ENCODE measurements around the gene NRAS.

NRAS gene

DNA sequence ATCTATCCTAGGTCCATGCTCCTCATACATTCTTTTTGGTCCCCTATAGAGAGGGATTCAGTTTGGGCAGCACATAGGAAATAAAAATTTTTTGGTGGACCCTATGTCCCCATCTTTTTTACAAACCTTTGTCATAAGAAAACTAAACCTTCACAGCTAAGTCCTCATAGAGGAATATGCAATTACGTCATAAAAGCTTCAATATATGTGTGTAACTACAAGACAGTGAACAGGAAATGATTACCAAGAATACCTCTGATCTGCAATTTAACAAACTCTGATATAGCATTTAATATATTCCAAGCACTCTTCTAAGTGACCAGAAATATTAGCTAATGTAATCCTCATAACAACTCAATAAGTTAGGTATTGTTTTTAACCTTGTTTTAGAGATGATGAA, 40.5 kb downstream of the NRAS start:
- DNase-seq (ENCODE audit: low read depth), result no peak

DNA sequence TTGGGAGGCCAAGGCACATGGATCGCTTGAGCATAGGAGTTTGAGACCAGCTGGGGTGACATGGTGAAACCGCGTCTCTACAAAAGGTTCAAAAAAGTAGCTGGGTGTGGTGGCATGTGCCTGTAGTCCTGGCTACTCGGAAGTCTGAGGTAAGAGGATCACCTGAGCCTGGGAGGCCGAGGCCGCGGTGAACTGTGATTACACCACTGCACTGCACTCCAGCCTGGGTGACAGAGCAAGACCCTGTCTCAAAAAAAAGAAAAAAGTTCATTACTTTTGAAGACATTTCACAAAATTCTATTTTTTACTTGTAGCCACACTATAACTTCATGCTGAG, 44.7 kb downstream of the NRAS start:
- no peak for DNase-seq (ENCODE audit: low read depth)

DNA sequence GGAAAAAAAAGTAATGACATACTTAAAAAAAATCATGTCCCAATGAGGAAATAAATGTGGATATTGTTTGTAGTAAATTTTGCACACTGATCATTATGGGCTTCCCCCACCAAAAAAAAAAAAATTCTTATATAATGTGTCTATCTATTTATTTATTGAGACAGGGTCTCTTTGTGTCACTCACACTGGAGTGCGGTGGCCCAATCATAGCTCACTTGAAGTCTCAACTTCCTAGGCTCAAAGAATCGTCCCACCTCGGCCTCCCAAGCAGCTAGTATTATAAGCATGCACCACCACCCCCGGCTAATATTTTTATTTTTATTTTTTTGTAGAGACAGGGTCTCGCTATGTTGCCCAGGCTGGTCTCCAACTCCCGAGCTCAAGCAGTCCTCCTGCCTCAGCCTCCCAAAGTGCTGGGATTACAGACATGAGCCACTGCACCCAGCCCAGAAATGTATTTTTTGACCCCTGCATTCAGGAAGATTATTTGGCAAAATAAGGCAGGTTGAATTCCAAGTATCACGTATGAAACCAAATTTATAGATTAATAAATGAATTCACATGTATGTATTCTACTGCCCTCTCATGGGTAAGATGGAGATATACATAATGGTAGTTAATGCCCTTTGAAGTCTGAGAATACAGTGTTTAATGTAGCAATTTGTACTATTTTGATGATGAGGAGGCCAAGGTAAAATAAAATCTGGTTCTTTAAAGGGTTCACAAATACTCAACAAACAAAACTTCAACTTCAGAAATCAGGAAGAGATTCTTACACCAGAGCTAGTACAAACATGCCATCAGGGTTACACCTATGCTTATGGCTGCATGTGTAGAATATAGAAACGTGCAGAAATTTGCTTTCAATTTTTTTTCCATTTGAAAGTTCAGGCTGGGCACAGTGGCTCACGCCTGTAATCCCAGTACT, 45.3 kb downstream of the NRAS start:
- DNase-seq (ENCODE audit: low read depth), result no peak

DNA sequence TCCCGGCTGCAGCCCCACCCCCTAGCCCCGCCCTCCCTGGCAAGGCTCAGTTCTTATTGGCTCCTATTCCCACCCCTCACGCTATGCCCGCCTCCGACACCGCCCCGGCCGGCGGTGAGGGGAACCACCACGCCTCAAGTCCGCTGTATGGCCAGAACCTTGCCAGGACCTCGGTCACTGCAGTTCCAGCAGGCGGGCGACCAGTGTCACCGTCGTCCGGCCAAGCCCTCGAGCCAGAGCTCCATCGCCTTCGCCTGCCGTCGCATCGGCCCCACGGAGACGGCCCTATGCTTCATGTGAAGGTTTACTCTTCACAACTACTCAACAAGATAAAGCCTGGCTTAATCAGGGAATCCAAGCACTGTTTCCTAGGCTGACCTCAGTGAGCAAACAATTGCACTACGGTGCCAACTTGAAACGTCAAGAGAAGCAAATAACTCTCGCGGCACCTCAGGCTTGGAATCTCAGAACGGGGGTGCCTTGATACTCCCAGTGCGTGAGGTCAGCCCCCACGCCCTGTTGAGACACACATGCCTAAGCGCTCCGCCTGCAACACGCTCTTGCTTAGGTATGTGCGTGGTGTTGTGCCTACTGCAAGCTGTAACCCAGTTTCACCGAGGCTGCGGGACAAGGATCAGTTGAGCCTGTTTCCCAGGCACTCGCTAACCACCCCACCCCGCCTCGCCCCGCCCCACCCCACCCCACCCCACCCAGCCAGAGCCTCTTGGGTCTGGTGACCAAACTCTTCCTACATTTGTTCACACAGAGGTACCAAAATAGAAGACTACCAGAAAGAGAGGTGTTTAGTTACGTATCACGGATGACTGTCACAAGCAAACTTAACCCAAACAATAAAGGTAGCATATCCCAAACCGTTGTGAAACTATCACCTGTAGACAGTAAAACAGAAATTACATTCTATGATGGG, 46.2 kb downstream of the NRAS start:
- DNase-seq (ENCODE audit: low read depth), result peak; percentile 76

DNA sequence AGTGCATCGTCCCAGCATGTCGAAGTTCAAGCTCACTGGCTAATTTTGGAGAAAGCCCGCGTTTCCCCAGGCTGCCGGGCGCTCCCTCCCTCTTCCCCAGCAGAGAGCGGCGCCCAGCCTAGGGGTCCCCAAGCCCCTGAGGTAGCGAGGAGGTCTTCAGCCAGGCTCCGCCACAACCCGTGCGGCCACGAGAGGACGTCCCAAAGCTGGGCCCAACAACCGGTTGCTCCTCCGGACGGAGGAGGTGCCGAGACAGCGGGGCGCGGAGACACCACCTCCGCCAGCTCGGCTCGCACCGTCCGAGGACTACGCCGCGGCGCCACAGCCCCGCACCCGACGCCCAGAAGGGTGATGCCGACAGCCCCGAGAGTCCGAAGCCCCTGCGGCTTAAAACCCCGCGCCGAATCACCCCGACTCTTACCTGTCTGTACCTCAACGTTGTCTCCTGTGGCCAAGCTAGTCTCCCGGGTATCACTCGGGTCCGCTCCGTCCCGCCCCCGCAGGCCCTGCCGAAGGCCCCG, 46.9 kb downstream of the NRAS start, which contains the start of gene DENND2C:
TSS of gene DENND2C (minus strand) at position 488 of the 521 bp plus-strand sequence. CDS start 44,065 bp downstream, outside the sequence.
- DNase-seq (ENCODE audit: low read depth), result no peak

DNA sequence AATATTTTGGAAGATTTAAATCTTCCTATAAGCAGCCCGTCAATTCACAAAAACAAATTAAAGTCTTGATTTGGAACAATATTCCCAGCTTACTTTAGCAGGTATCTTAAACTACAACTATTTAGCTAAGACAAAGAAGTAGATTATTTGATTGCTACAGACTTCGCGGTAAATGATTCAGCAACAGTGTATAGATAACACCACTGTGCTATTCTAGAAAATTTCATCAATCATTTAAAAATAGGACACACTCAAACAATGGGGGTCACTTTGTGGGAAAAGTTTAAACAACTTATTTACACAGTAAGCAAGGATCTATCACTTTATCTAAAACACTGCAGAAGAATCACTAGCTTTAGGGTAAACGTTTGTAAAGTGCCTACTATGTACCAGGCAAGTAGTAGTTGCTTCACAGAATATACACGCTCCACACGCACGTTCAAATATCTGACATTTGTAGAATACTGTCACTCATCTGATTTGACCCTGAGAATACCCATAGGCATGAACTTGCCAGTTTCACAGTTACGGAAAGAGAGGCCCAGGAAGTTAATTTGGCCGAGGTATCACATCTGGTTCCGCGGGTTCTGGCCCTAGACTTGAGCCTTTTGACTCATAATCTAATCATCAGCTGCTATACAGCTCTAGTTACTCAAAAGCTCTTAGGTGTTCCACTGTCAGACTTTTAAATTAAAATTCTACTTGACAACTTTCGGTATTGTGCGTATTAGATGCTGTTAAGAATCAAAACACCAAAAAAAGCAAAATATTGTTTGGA, 47.6 kb downstream of the NRAS start:
- no peak for DNase-seq (ENCODE audit: low read depth)

DNA sequence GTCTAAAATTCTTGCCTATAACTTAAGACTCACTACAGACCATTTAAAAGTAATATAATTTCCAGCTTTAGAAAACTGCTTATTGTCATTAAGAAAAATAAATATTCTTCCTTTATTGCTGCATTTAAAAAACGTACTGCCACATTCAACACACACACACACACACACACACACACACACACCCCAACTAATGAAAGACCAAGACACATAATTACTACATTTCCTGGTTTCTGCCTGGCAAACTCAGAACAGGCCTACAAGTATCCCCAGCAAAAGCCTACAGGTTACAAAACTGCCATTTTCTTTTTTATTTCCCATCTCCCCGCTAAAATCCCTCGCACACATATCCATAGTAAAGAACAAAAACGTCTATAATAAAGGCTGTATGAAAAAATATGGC, 48.2 kb downstream of the NRAS start:
- no peak for DNase-seq (ENCODE audit: low read depth)

DNA sequence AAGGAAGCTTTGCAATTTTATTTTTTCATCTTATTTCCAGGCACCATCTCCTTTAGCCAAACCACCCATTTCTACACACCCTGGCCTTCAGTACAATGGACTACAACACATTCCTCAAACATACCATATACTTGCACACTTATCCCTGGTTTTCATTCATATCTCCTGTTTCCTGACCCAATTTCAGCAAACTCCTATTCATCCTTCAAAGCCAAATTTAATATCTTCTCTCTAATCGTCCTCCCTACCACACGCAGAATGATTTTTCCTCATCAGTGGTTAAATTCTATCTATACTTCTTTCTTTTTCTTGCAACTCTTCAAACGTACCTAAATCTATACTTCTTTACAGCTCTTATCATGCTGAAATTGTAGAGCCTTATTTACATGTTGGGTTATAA, 49.6 kb downstream of the NRAS start:
- DNase-seq (ENCODE audit: low read depth), result no peak

DNA sequence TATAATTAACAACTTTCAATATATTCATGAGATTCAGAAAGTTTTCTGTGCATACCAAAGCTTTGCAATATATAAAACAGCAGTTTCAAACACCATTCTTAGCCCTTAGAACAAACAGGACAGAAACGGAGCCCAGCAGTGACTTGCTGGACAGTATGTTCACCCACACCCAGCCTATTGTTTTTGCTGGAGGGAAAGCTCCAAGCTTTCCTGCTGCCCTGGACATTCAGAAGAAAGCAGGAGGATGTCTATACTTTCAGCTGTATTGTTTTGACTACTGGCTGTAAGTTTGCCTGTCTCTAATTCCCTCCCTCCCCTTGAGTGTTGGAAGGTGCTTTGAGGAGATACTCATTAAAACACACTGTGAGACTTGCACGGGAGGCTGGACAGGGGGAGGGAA, 56.3 kb downstream of the NRAS start:
- DNase-seq (ENCODE audit: low read depth), result no peak
